ENCODE results near the gene ANKK1.

ANKK1 gene

GRCh38 chr11:113408206-113408605, 20.6 kb downstream of the ANKK1 start:
- TF ChIP-seq POLR2A (IDR thresholded peaks at IDR 0.05; ENCODE audit: low read depth, low read length): no peak
- no peak for FAIRE-seq

GRCh38 chr11:113408887-113409286, 21.3 kb downstream of the ANKK1 start:
- TF ChIP-seq POLR2A (IDR thresholded peaks at IDR 0.05; ENCODE audit: low read depth, low read length): no peak
- FAIRE-seq (no peak), DNase-seq (ENCODE audit: insufficient read length, low spot score) (no peak)

More at GRCh38 chr11:113408206-113408605, 20.6 kb downstream of the ANKK1 start:
- DNase-seq (ENCODE audit: insufficient read length, low spot score): no peak

DNA sequence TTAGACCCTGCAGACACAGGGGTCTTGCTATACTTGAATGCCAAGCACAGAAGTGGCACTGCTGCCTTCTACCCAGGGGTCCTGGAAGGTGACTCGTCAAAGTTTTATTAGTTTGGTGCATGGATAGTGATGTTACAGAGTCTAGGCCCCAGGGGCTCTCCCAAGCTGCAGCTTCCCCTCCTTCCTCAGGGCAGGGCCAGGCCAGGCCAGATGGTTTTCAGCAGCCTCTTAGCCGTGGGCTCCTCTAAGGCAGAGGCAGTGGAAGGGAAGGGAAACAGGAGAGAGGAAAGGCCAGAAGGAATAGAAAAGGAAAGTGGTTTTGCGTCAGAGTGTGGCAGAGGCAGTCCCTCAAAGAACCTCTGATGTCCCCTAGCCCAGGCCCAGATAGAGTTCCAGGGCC, 21.9 kb downstream of the ANKK1 start:
- no peak for DNase-seq (ENCODE audit: insufficient read length, low spot score)
- TF ChIP-seq POLR2A (IDR thresholded peaks at IDR 0.05; ENCODE audit: low read depth, low read length): no peak
- FAIRE-seq: no peak

- DNase-seq (ENCODE audit: insufficient read length, low spot score): no peak
- TF ChIP-seq POLR2A (IDR thresholded peaks at IDR 0.05; ENCODE audit: low read depth, low read length): no peak
- FAIRE-seq: no peak
Observed at GRCh38 chr11:113410414-113411135, 23.0 kb downstream of the ANKK1 start.

DNA sequence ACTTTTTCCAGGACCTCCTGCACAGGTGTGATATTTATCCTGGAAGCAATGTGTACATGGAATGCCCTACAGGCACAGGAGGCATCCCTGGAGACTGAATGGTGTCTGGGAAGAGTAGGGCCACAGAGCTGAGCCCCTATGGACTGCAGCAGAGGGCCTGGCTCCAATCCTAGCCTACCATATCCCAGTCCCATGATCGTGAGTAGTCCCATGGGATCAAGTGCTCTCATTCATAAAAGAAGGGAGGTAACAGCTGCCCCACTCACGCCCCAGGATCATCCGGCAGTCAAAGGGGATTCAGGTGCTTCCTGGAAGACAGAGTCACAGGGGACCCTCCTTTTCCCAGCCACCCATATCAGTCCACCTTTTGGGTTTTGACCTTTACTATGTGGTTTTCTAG, 24.0 kb downstream of the ANKK1 start:
- TF ChIP-seq POLR2A (IDR thresholded peaks at IDR 0.05; ENCODE audit: low read depth, low read length): no peak
- FAIRE-seq (no peak), DNase-seq (ENCODE audit: insufficient read length, low spot score) (no peak)

GRCh38 chr11:113412675-113413074, 25.1 kb downstream of the ANKK1 start:
- FAIRE-seq: no peak
- no peak for TF ChIP-seq POLR2A (IDR thresholded peaks at IDR 0.05; ENCODE audit: low read depth, low read length)
- no peak for DNase-seq (ENCODE audit: insufficient read length, low spot score)

DNA sequence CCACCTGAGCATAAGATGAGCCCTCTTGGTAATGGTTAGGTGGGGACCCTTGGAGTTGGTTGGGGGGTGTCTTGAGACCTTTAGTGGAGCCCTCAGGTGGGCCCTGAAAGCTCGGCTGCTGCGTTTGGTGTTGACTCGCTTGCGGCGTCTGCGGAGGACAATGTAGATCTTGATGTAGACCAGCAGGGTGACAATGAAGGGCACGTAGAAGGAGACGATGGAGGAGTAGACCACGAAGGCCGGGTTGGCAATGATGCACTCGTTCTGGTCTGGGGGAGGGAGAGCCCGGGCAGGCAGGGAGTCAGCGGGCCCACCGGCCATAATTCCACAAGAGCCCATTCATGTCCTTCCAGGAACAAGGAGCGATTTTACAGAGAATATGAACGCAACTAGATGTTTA, 27.8 kb downstream of the ANKK1 start:
- FAIRE-seq (no peak), DNase-seq (ENCODE audit: insufficient read length, low spot score) (no peak)
- TF ChIP-seq POLR2A (IDR thresholded peaks at IDR 0.05; ENCODE audit: low read depth, low read length): no peak

DNA sequence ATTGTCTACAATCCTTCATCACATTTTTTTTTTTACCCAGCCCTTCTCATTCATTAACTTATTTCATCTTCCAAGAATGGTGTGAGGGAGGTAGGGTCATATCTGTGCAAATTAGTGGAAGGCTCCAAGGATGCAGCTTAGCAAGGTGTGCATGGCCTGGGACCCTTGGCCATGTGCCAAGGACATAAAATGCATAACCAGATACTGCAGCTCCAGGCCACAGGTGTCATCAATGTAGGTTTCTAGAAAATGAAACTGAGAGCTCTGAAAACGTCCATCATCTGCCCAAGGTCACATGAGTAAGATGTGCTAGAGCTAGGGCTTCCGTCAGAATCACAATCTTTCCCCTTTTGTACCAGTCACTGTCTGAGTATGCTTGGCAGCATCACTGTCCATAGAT, 29.8 kb downstream of the ANKK1 start:
- no peak for FAIRE-seq
- TF ChIP-seq POLR2A (IDR thresholded peaks at IDR 0.05; ENCODE audit: low read depth, low read length): no peak
- no peak for DNase-seq (ENCODE audit: insufficient read length, low spot score)

- DNase-seq (ENCODE audit: insufficient read length, low spot score): no peak
- no peak for FAIRE-seq
- TF ChIP-seq POLR2A (IDR thresholded peaks at IDR 0.05; ENCODE audit: low read depth, low read length): no peak
Observed at GRCh38 chr11:113419454-113420003, 31.9 kb downstream of the ANKK1 start.

- DNase-seq (ENCODE audit: insufficient read length, low spot score) (no peak), FAIRE-seq (no peak)
- TF ChIP-seq POLR2A (IDR thresholded peaks at IDR 0.05; ENCODE audit: low read depth, low read length): no peak
Observed at GRCh38 chr11:113420808-113421207, 33.2 kb downstream of the ANKK1 start.

DNA sequence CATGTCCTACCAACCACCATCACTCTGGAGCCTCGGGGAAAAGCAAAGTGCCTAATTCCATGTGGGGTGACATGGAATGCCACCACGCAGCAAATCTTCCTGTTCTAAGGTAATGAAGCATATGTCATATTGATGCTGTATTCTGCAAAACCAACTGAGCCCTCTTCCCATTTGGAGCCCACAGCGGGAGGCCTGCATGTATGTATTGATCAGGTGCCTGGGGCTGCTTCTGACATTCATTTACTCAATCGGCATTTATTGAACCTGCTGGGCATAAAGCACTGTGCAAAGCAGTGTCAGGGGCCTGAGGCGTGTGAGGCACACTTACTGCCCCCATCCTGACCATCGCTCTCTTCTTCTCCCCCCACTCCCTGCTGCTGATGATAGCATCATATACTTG, 39.1 kb downstream of the ANKK1 start:
- no peak for TF ChIP-seq POLR2A (IDR thresholded peaks at IDR 0.05; ENCODE audit: low read depth, low read length)
- no peak for FAIRE-seq
- no peak for DNase-seq (ENCODE audit: insufficient read length, low spot score)

GRCh38 chr11:113431746-113432145, 44.2 kb downstream of the ANKK1 start:
- FAIRE-seq: no peak
- no peak for TF ChIP-seq POLR2A (IDR thresholded peaks at IDR 0.05; ENCODE audit: low read depth, low read length)
- DNase-seq (ENCODE audit: insufficient read length, low spot score): no peak

DNA sequence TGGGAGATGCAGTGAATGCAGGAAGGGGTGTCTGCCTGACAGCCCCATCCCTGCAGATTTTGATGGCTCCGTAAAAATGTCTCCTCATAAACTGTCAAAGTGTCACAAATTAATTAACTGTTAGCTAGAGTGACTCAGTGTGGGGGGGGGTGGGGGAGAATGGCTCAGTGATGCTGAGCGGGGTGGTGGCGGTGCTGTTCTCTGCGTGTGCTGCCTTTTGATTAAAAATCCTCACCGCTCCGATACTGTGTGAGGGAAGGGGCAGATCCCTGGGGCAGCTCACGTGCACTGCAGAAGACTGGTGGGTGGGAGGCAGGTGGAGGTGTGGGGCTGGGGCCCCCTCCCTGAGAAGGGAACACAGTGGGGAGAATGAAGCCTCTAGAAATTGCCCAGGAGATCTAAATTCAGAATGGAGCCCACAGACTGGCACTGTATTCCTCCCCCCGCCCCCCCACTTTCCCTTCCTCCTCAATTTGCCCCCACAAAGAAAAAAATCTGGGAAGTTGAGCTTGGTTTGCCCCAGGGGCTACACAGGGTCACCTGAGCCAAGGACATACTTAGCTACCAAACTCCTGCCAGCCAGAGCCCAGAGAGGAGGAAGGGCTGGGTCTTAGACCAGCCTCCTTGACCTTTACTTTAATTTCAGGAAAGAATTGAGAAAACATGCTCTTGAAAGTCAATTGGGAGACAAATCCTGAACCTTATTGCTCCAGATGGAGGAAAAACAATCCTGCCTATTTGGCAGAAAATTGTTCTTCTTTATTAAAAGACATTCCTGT, 47.8 kb downstream of the ANKK1 start:
- TF ChIP-seq POLR2A (IDR thresholded peaks at IDR 0.05; ENCODE audit: low read depth, low read length): no peak
- DNase-seq (ENCODE audit: insufficient read length, low spot score) (no peak), FAIRE-seq (no peak)

- DNase-seq (ENCODE audit: insufficient read length, low spot score) (no peak), FAIRE-seq (no peak)
- no peak for TF ChIP-seq POLR2A (IDR thresholded peaks at IDR 0.05; ENCODE audit: low read depth, low read length)
Observed at GRCh38 chr11:113436672-113437252, 49.2 kb downstream of the ANKK1 start.
